Stimulated activated naive CD4-positive, alpha-beta T cell (primary cell): ENCODE results near the gene AIG1.
A peak's percentile ranks its signal among the peaks of the same experiment; 100 is the strongest.

ENCODE experiments used
- DNase-seq, 6 experiments: peaks; one replicate each; lab custom pipeline; 2025; lab: John Stamatoyannopoulos, UW

AIG1 gene

GRCh38 chr6:143097224-143097795 lies 36.6 kb downstream of the AIG1 start:
- DNase-seq, result peak in 3 of 6 experiments; percentile 42 to 52 (median 50)

- DNase-seq, result peak in 2 of 6 experiments; percentile 3 to 15
Measured at GRCh38 chr6:143098054-143098671, 37.5 kb downstream of the AIG1 start.

- DNase-seq, result no peak
Measured at GRCh38 chr6:143099647-143100046, 39.0 kb downstream of the AIG1 start.

GRCh38 chr6:143100429-143100828 lies 39.7 kb downstream of the AIG1 start:
- DNase-seq, result no peak

- no peak for DNase-seq
Measured at GRCh38 chr6:143103916-143104315, 43.2 kb downstream of the AIG1 start.

GRCh38 chr6:143107440-143107839 lies 46.8 kb downstream of the AIG1 start:
- DNase-seq, result no peak

GRCh38 chr6:143107911-143108761 lies 47.4 kb downstream of the AIG1 start:
- DNase-seq, result no peak

- DNase-seq, result no peak
Measured at GRCh38 chr6:143109196-143109595, 48.5 kb downstream of the AIG1 start.

- no peak for DNase-seq
Measured at GRCh38 chr6:143110572-143110971, 49.9 kb downstream of the AIG1 start.

- no peak for DNase-seq
Measured at GRCh38 chr6:143110996-143111395, 50.3 kb downstream of the AIG1 start.

GRCh38 chr6:143111443-143111842 lies 50.8 kb downstream of the AIG1 start:
- no peak for DNase-seq

- DNase-seq, result no peak
Measured at GRCh38 chr6:143112084-143112768, 51.5 kb downstream of the AIG1 start.

- no peak for DNase-seq
Measured at GRCh38 chr6:143112837-143113236, 52.1 kb downstream of the AIG1 start.

GRCh38 chr6:143115728-143116127 lies 55.0 kb downstream of the AIG1 start:
- DNase-seq, result no peak

- DNase-seq, result no peak
Measured at GRCh38 chr6:143117108-143117507, 56.4 kb downstream of the AIG1 start.

- DNase-seq, result no peak
Measured at GRCh38 chr6:143119260-143119659, 58.6 kb downstream of the AIG1 start.

GRCh38 chr6:143123081-143123480 lies 62.4 kb downstream of the AIG1 start:
- DNase-seq, result no peak

- DNase-seq, result no peak
Measured at GRCh38 chr6:143123941-143124340, 63.3 kb downstream of the AIG1 start.

GRCh38 chr6:143125455-143125854 lies 64.8 kb downstream of the AIG1 start:
- DNase-seq, result no peak

GRCh38 chr6:143125864-143126573 lies 65.3 kb downstream of the AIG1 start:
- DNase-seq, result no peak

- DNase-seq, result no peak
Measured at GRCh38 chr6:143126574-143126941, 65.9 kb downstream of the AIG1 start.
